Lower lobe of right lung (tissue), 2 donors: ENCODE measurements around the gene ZCCHC4. TPM values are rescaled to one million over a fixed set of nuclear protein-coding genes. Genes with fewer than 3 reads are reported as not detected.

ENCODE experiments used
- ATAC-seq, 2 donors: fragments of 200-7000 bp; cut with Tn5 transposase; one replicate each; pipeline ENCODE4 v1.9.1; 2020 to 2022; ENCODE audit warnings: mild to moderate bottlenecking in 2 of 2, moderate library complexity in 2 of 2
- DNase-seq: peaks from one replicate; pipeline ENCODE4 v3.0.0-alpha.2; 2020
- H3K27ac ChIP-seq: fragments of 200-600 bp; one replicate; pipeline ENCODE4 v1.8.0; 2022
- H3K27me3 ChIP-seq: fragments of 200-600 bp; one replicate; pipeline ENCODE4 v1.8.0; 2022; ENCODE audit warnings: low read depth
- H3K36me3 ChIP-seq: fragments of 200-600 bp; one replicate; pipeline ENCODE4 v1.8.0; 2022; ENCODE audit warnings: mild to moderate bottlenecking
- H3K4me1 ChIP-seq: fragments of 200-600 bp; one replicate; pipeline ENCODE4 v1.8.0; 2022
- H3K4me3 ChIP-seq: fragments of 200-600 bp; one replicate; pipeline ENCODE4 v1.8.0; 2022; ENCODE audit warnings: mild to moderate bottlenecking
- H3K9me3 ChIP-seq: fragments of 200-600 bp; one replicate; pipeline ENCODE4 v1.8.0; 2022
- CTCF ChIP-seq: fragments of 200-600 bp; IDR thresholded peaks from one replicate; pipeline ENCODE4 v1.8.0; 2022; ENCODE audit warnings: antibody characterized with exemption, mild to moderate bottlenecking
- intact Hi-C: fragments of 100-400 bp; cut with DNase I; formaldehyde crosslinking; loops from one replicate; pipeline ENCODE4 v1.11.0; 2022
- total RNA-seq: library from RNA; stranded (reverse); fragmentation: NEBNext Ultra II Directional; extraction: Animal tissue kit (Norgen Biotek cat#: 25700); gene quantifications from one replicate; pipeline ENCODE4 v1.2.1, GENCODE V29; 2021
- donor health status: DM: no; HTN: yes; CAD: no; lungs with severe emphysema.

Gene ZCCHC4
- total RNA-seq, 1 donor from 2014 or later, result 12.2 TPM

DNA sequence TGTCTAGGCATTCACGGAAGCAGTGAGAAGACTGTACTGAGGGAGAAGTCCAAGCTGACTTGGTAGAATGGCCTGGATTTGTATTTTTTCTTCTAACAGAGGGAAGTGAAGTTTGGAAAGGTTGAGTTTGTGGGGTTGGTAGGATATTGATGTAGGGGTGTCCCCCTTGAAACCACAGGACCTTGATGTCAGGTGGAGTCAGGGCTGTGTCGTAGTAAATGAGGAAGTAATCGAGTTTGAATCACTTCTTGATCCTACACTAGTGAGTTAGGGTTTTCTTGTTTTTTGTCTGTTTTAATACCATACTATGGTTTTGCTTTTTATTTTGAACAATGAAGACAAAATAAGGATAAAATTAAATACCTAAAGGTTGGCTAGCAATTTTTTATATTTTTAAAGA lies 34.3 kb downstream of the ZCCHC4 start:
- H3K9me3 ChIP-seq, result no peaks in the 10 kb centered on the region
- H3K36me3 ChIP-seq, result peaks cover 14% of the 10 kb centered on the region
- intact Hi-C loops, result no loop called here
- ATAC-seq (no peak), DNase-seq (no peak)
- H3K4me3 ChIP-seq, result no peak overlapping the region
- H3K27me3 ChIP-seq, result no peaks in the 10 kb centered on the region
- H3K4me1 ChIP-seq, result no peaks in the 10 kb centered on the region
- no peak for TF ChIP-seq CTCF
- no peak overlapping the region for H3K27ac ChIP-seq

GRCh38 chr4:25347473-25347872 lies 34.9 kb downstream of the ZCCHC4 start:
- TF ChIP-seq CTCF, result no peak
- Histone ChIP-seq H3K27me3 (no peaks in the 10 kb centered on the region), H3K36me3 (peaks cover 17% of the 10 kb centered on the region), H3K9me3 (no peaks in the 10 kb centered on the region), H3K4me1 (no peaks in the 10 kb centered on the region), H3K4me3 (no peak overlapping the region), H3K27ac (no peak overlapping the region)
- intact Hi-C loops, result no loop called here
- ATAC-seq (no peak), DNase-seq (no peak)

DNA sequence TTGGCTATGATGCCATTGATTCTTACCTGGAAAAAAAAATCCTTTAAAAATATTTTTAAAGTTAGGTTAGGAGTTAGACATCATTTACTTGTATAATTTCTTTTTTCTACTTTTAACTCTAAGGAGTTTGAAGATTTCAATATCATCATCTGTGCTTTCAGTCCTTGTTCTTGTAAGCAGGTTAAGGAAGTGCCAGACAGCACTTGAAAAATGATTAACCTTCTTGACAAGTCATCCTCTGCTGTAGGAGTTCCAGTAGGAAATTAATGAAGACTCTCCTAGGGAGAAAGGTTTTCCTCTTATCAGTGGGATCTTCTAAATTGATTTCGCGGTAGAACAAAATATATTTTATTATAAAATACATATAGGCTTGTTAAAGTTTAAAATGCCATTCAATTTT lies 35.4 kb downstream of the ZCCHC4 start:
- Histone ChIP-seq H3K9me3 (no peaks in the 10 kb centered on the region), H3K27me3 (no peaks in the 10 kb centered on the region), H3K27ac (no peak overlapping the region), H3K4me3 (no peak overlapping the region), H3K4me1 (no peaks in the 10 kb centered on the region), H3K36me3 (peaks cover 17% of the 10 kb centered on the region)
- ATAC-seq (no peak), DNase-seq (no peak)
- intact Hi-C loops, result no loop called here
- no peak for TF ChIP-seq CTCF

GRCh38 chr4:25350561-25350960 lies 38.0 kb downstream of the ZCCHC4 start:
- no peak for ATAC-seq
- Histone ChIP-seq H3K27ac (no peak overlapping the region), H3K9me3 (no peaks in the 10 kb centered on the region), H3K36me3 (peaks cover 17% of the 10 kb centered on the region), H3K4me1 (no peaks in the 10 kb centered on the region), H3K4me3 (no peak overlapping the region), H3K27me3 (no peaks in the 10 kb centered on the region)
- intact Hi-C loops, result no loop called here
- no peak for TF ChIP-seq CTCF
- DNase-seq, result no peak

GRCh38 chr4:25351777-25352416 lies 39.3 kb downstream of the ZCCHC4 start:
- TF ChIP-seq CTCF, result no peak
- DNase-seq (no peak), ATAC-seq (no peak)
- Histone ChIP-seq H3K4me3 (no peak overlapping the region), H3K27ac (no peak overlapping the region), H3K4me1 (no peaks in the 10 kb centered on the region), H3K27me3 (no peaks in the 10 kb centered on the region), H3K36me3 (peaks cover 17% of the 10 kb centered on the region), H3K9me3 (no peaks in the 10 kb centered on the region)
- intact Hi-C loops, result no loop called here
